ENCODE results near the gene TACR2. TPM values are rescaled to one million over a fixed set of nuclear protein-coding genes. Genes with fewer than 3 reads are reported as not detected.

The TACR2 gene
- polyA plus RNA-seq, 3 donors: 0.19 to 0.23 (median 0.20) TPM

DNA sequence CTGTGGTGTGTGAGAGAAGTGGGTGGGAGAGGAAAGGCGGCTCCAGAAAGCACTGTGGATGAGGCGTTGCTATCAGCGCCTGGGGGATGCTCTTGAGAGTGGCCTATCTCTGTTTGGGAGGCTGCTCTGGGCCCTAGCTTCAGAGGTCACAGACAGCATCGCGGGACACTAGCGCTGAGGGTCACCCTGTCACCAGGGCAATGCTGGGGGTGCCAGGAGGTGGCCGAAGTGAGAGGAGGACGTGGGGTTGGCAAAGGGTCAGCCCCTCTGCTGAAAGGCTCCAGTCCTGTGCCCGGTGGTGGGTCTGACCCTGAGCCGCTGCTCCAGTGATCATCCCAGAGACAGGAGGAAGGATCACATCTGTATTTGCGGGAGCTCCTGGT lies 3.0 kb upstream of the TACR2 start:
- intact Hi-C loops (cut with micrococcal nuclease): loop anchor here in 1 of 2 donors (5.0 kb wide), 1 partner anchor 83 kb away; no protein-coding TSS in a partner anchor
- H3K36me3 Mint-ChIP-seq: no peaks in the 10 kb centered on the region
- peaks cover 2 to 10% (median 6%) of the 10 kb centered on the region in 3 donors for H3K27me3 Mint-ChIP-seq (ENCODE audit: low read depth in 3 of 3)
- Histone ChIP-seq H3K27ac (ENCODE audit: low read depth in 1 of 2, low read length in 2 of 2) (no peak overlapping the region), H3K27me3 (ENCODE audit: control insufficient read depth in 2 of 2, insufficient read depth in 2 of 2, low read length in 2 of 2) (no peaks in the 10 kb centered on the region), H2AFZ (ENCODE audit: insufficient read depth, low read depth, low read length, poor library complexity, severe bottlenecking) (no peak overlapping the region), H3K36me3 (replicated peaks in 1 of 2; ENCODE audit: control insufficient read depth in 1 of 2, insufficient read depth in 2 of 2, low read length in 2 of 2) (no peaks in the 10 kb centered on the region), H3K4me1 (ENCODE audit: control insufficient read depth in 1 of 2, insufficient read depth in 2 of 2, low read length in 2 of 2) (peaks cover 6 to 10% of the 10 kb centered on the region in 2 donors), H3K4me2 (replicated peaks; ENCODE audit: extremely low read depth, low read length, poor library complexity, severe bottlenecking) (no peak overlapping the region), H3K9me3 (replicated peaks in 1 of 2; ENCODE audit: control insufficient read depth in 1 of 2, insufficient read depth in 1 of 2, low read length in 2 of 2) (no peaks in the 10 kb centered on the region), H3K79me2 (ENCODE audit: insufficient read depth, low read length) (no peaks in the 10 kb centered on the region), H3K4me3 (replicated peaks in 1 of 3; ENCODE audit: low read depth in 2 of 3, low read length in 3 of 3) (no peak overlapping the region), H4K20me1 (ENCODE audit: insufficient read depth, low read length) (no peaks in the 10 kb centered on the region), H3K9ac (ENCODE audit: insufficient read depth, low read length, poor library complexity, severe bottlenecking) (no peak overlapping the region)
- no peak overlapping the region for H3K27ac Mint-ChIP-seq
- H3K4me3 Mint-ChIP-seq: no peak overlapping the region
- 91% methylated on average over 9 of the region's 11 CpGs for WGBS (ENCODE audit: insufficient coverage)
- H3K4me1 Mint-ChIP-seq: peaks cover 14% of the 10 kb centered on the region
- peaks cover 0 to 3% (median 0%) of the 10 kb centered on the region in 7 donors for H3K9me3 Mint-ChIP-seq
- DNase-seq: no peak
- TF ChIP-seq, protein P1, sequence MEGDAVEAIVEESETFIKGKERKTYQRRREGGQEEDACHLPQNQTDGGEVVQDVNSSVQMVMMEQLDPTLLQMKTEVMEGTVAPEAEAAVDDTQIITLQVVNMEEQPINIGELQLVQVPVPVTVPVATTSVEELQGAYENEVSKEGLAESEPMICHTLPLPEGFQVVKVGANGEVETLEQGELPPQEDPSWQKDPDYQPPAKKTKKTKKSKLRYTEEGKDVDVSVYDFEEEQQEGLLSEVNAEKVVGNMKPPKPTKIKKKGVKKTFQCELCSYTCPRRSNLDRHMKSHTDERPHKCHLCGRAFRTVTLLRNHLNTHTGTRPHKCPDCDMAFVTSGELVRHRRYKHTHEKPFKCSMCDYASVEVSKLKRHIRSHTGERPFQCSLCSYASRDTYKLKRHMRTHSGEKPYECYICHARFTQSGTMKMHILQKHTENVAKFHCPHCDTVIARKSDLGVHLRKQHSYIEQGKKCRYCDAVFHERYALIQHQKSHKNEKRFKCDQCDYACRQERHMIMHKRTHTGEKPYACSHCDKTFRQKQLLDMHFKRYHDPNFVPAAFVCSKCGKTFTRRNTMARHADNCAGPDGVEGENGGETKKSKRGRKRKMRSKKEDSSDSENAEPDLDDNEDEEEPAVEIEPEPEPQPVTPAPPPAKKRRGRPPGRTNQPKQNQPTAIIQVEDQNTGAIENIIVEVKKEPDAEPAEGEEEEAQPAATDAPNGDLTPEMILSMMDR (IDR thresholded peaks at IDR 0.05): no peak

DNA sequence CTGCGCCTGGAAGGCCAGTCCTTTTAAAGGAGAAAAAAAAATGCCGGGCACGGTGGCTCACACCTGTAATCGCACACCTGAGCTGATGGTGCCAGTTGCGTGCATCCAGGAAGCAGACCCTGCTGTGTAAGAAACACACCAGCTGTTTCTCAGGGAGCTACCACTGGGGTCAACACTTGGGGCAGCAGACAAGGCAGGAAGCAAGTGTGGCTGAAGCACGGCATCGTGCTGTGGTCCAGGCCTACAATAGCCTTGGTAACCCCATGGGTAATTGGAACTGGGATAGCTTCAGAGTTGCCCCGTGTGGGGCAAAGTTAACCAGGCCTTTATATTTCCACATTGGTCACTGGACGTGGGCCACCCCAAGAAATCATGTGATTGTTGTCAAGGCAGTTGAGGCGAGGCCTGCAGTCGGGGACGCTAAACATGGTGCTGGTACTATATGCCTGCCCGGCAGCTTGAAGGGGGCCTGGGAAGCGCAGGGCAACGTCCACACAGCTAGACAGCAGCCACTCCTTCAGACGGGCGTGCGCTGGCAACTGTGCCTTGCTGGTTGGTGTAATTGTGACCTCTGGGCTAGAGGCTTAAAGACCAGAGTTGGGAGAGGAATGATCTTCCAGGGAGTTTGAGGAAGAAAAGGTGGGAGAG lies 2.5 kb upstream of the TACR2 start:
- no peak for DNase-seq
- no peaks in the 10 kb centered on the region for H3K79me2 ChIP-seq (ENCODE audit: insufficient read depth, low read length)
- H3K4me1 ChIP-seq (ENCODE audit: control insufficient read depth in 1 of 2, insufficient read depth in 2 of 2, low read length in 2 of 2): peaks cover 5 to 9% of the 10 kb centered on the region in 2 donors
- no peak overlapping the region for H3K4me3 ChIP-seq (replicated peaks in 1 of 3; ENCODE audit: low read depth in 2 of 3, low read length in 3 of 3)
- intact Hi-C loops (cut with micrococcal nuclease): loop anchor here in 1 of 2 donors (5.0 kb wide), 1 partner anchor 83 kb away; no protein-coding TSS in a partner anchor
- Mint-ChIP-seq H3K36me3 (no peaks in the 10 kb centered on the region), H3K9me3 (peaks cover 0 to 3% (median 0%) of the 10 kb centered on the region in 7 donors), H3K4me1 (peaks cover 12% of the 10 kb centered on the region), H3K27me3 (ENCODE audit: low read depth in 3 of 3) (peaks cover 2 to 10% (median 6%) of the 10 kb centered on the region in 3 donors), H3K27ac (no peak overlapping the region), H3K4me3 (no peak overlapping the region)
- 97% methylated on average over 17 of the region's 18 CpGs for WGBS (ENCODE audit: insufficient coverage)
- no peaks in the 10 kb centered on the region for H3K36me3 ChIP-seq (replicated peaks in 1 of 2; ENCODE audit: control insufficient read depth in 1 of 2, insufficient read depth in 2 of 2, low read length in 2 of 2)
- H3K4me2 ChIP-seq (replicated peaks; ENCODE audit: extremely low read depth, low read length, poor library complexity, severe bottlenecking): no peak overlapping the region
- no peak overlapping the region for H2AFZ ChIP-seq (ENCODE audit: insufficient read depth, low read depth, low read length, poor library complexity, severe bottlenecking)
- no peak overlapping the region for H3K9ac ChIP-seq (ENCODE audit: insufficient read depth, low read length, poor library complexity, severe bottlenecking)
- no peaks in the 10 kb centered on the region for H3K27me3 ChIP-seq (ENCODE audit: control insufficient read depth in 2 of 2, insufficient read depth in 2 of 2, low read length in 2 of 2)
- TF ChIP-seq, protein P1 (IDR thresholded peaks at IDR 0.05): no peak
- H3K27ac ChIP-seq (ENCODE audit: low read depth in 1 of 2, low read length in 2 of 2): no peak overlapping the region
- H4K20me1 ChIP-seq (ENCODE audit: insufficient read depth, low read length): no peaks in the 10 kb centered on the region
- no peaks in the 10 kb centered on the region for H3K9me3 ChIP-seq (replicated peaks in 1 of 2; ENCODE audit: control insufficient read depth in 1 of 2, insufficient read depth in 1 of 2, low read length in 2 of 2)
